SK-N-SH treated with all-trans-retinoic acid at 6 μM for 48 hours (cell line): ENCODE data around the gene PDGFRA.

Experiments
- ARNTL ChIP-seq: fragments of 450-650 bp; formaldehyde crosslinking; IDR thresholded peaks from 2 replicates; pipeline ENCODE4 v1.5.0; 2020; ENCODE audit warnings: low read depth, mild to moderate bottlenecking, moderate library complexity, borderline replicate concordance
- GLIS3 ChIP-seq: fragments of 250-450 bp; sonication (Bioruptor Pico); IDR thresholded peaks from 2 replicates; pipeline ENCODE4 v1.5.0; 2020; ENCODE audit warnings: mild to moderate bottlenecking, moderate library complexity
- ISL1 ChIP-seq: fragments of 250-450 bp; sonication (Bioruptor Pico); IDR thresholded peaks from 2 replicates; pipeline ENCODE4 v2.1.2; 2022; ENCODE audit warnings: mild to moderate bottlenecking, moderate library complexity
- PATZ1 ChIP-seq: fragments of 250-450 bp; sonication (Bioruptor Pico); IDR thresholded peaks from 2 replicates; pipeline ENCODE4 v1.8.0; 2020; ENCODE audit warnings: mild to moderate bottlenecking, moderate library complexity, borderline replicate concordance
- ZFP3 ChIP-seq: fragments of 250-450 bp; sonication (Bioruptor Pico); IDR thresholded peaks from 2 replicates; pipeline ENCODE4 v1.5.0; 2020; ENCODE audit warnings: mild to moderate bottlenecking, moderate library complexity
- ZNF565 ChIP-seq: fragments of 450-650 bp; formaldehyde crosslinking; conservative IDR thresholded peaks from 2 replicates; pipeline ENCODE4 v1.5.0; 2020; ENCODE audit warnings: low read depth, mild to moderate bottlenecking, moderate library complexity
- ZNF8 ChIP-seq: fragments of 450-650 bp; formaldehyde crosslinking; IDR thresholded peaks from 2 replicates; pipeline ENCODE4 v1.5.0; 2020; ENCODE audit warnings: mild to moderate bottlenecking, moderate library complexity

GRCh38 chr4:54189140-54189539, 40.0 kb upstream of the PDGFRA start:
- TF ChIP-seq ISL1 (CRISPR knock-in tag), result peak; percentile 28; the same call in 1 of the 2 replicates
- TF ChIP-seq ZFP3, result no peak
- no peak for TF ChIP-seq ZNF565
- no peak for TF ChIP-seq GLIS3 (CRISPR knock-in tag)
- TF ChIP-seq ARNTL (CRISPR knock-in tag), result no peak
- no peak for TF ChIP-seq ZNF8 (CRISPR knock-in tag)
- no peak for TF ChIP-seq PATZ1 (CRISPR knock-in tag)
